Urothelium cell line (cell line): ENCODE results near the gene WDR43.

Experiments
- DNase-seq: peaks from one replicate; pipeline ENCODE4 v3.0.0; 2011; ENCODE audit warnings: low spot score, mixed read lengths
- FAIRE-seq: peaks from 2 replicates; lab custom pipeline; 2011; peaks lifted over from hg19 to GRCh38; lab: Jason Lieb, UNC

WDR43 gene

GRCh38 chr2:28894470-28895188 is at the start of gene WDR43:
TSS of gene WDR43 (plus strand) at chr2:28894667. CDS start at chr2:28894699, 32 bp downstream.
- FAIRE-seq (peak; percentile 98), DNase-seq (peak; percentile 99)

GRCh38 chr2:28855193-28855592 is 39.3 kb upstream of the WDR43 start:
- FAIRE-seq (no peak), DNase-seq (no peak)

- no peak for DNase-seq
- FAIRE-seq, result no peak
Observed at GRCh38 chr2:28855977-28856376, 38.5 kb upstream of the WDR43 start.

- no peak for FAIRE-seq
- no peak for DNase-seq
Observed at GRCh38 chr2:28868611-28869010, 25.9 kb upstream of the WDR43 start.

GRCh38 chr2:28869494-28870145 is 24.8 kb upstream of the WDR43 start:
- FAIRE-seq, result no peak

GRCh38 chr2:28870146-28870891 is 24.1 kb upstream of the WDR43 start, which contains the start of gene TRMT61B:
TSS of gene TRMT61B (minus strand) at chr2:28870309. CDS start at chr2:28870277, 32 bp downstream.
- DNase-seq (peak; percentile 100), FAIRE-seq (peak; percentile 89)

More at GRCh38 chr2:28869494-28870145, 24.8 kb upstream of the WDR43 start:
- DNase-seq, result no peak

GRCh38 chr2:28871620-28872019 is 22.8 kb upstream of the WDR43 start:
- FAIRE-seq, result no peak
- no peak for DNase-seq

GRCh38 chr2:28880193-28880592 is 14.3 kb upstream of the WDR43 start:
- no peak for FAIRE-seq
- no peak for DNase-seq

GRCh38 chr2:28893488-28893887 is 979 bp upstream of the WDR43 start:
- no peak for DNase-seq
- no peak for FAIRE-seq

- FAIRE-seq (no peak), DNase-seq (peak; percentile 29)
Observed at GRCh38 chr2:28895189-28895893, 874 bp downstream of the WDR43 start.

GRCh38 chr2:28896906-28897305 is 2.4 kb downstream of the WDR43 start:
- FAIRE-seq (no peak), DNase-seq (peak; percentile 15)

GRCh38 chr2:28898048-28898447 is 3.6 kb downstream of the WDR43 start:
- FAIRE-seq (no peak), DNase-seq (no peak)

GRCh38 chr2:28901202-28901601 is 6.7 kb downstream of the WDR43 start:
- DNase-seq (no peak), FAIRE-seq (no peak)

- FAIRE-seq, result no peak
Observed at GRCh38 chr2:28901841-28902240, 7.4 kb downstream of the WDR43 start.

GRCh38 chr2:28902584-28902983 is 8.1 kb downstream of the WDR43 start:
- DNase-seq, result no peak
- FAIRE-seq, result no peak

More at GRCh38 chr2:28901841-28902240, 7.4 kb downstream of the WDR43 start:
- no peak for DNase-seq

GRCh38 chr2:28904295-28904694 is 9.8 kb downstream of the WDR43 start:
- FAIRE-seq (no peak), DNase-seq (no peak)

GRCh38 chr2:28904802-28905457 is 10.5 kb downstream of the WDR43 start:
- FAIRE-seq (no peak), DNase-seq (no peak)

GRCh38 chr2:28905533-28905932 is 11.1 kb downstream of the WDR43 start:
- FAIRE-seq, result no peak
- no peak for DNase-seq

- FAIRE-seq (no peak), DNase-seq (no peak)
Observed at GRCh38 chr2:28906376-28906775, 11.9 kb downstream of the WDR43 start.

- FAIRE-seq, result no peak
Observed at GRCh38 chr2:28906821-28907220, 12.4 kb downstream of the WDR43 start.

More at GRCh38 chr2:28906821-28907220, 12.4 kb downstream of the WDR43 start:
- DNase-seq, result no peak
